Esophagus squamous epithelium (tissue), 5 donors: ENCODE results near the gene VPS26B. TPM values are rescaled to one million over a fixed set of nuclear protein-coding genes. Genes with fewer than 3 reads are reported as not detected.

ENCODE experiments used
- DNase-seq: peaks from one replicate; lab custom pipeline; 2025; lab: John Stamatoyannopoulos, UW
- H3K27ac ChIP-seq, 4 donors: fragments of 200-600 bp; sonication (generic); one replicate each; pipeline ENCODE4 v1.5.1; 2016 to 2019; ENCODE audit warnings: mild to moderate bottlenecking in 1 of 4
- H3K27me3 ChIP-seq, 4 donors: fragments of 200-600 bp; sonication (generic); 1 replicate in 3 of 4; 2 replicates in 1 of 4; pipeline versions ENCODE4 v1.5.1 to v1.6.0; 2017 to 2021; ENCODE audit warnings: antibody characterized with exemption in 1 of 4
- H3K36me3 ChIP-seq, 3 donors: fragments of 200-600 bp; sonication (generic); one replicate each; pipeline ENCODE4 v1.5.1; 2016 to 2019
- H3K4me1 ChIP-seq, 3 donors: fragments of 200-600 bp; sonication (generic); one replicate each; pipeline ENCODE4 v1.5.1; 2017 to 2019
- H3K4me3 ChIP-seq, 4 donors: fragments of 200-600 bp; sonication (generic); 1 replicate in 3 of 4; 2 replicates in 1 of 4; pipeline ENCODE4 v1.5.1; 2016 to 2019; ENCODE audit warnings: mild to moderate bottlenecking in 2 of 4, moderate library complexity in 1 of 4
- H3K9me3 ChIP-seq, 3 donors: fragments of 200-600 bp; sonication (generic); one replicate each; pipeline ENCODE4 v1.5.1; 2016 to 2019
- POLR2A ChIP-seq, 4 donors: fragments of 450-650 bp; IDR thresholded peaks; one replicate each; pipeline ENCODE4 v1.6.1; 2017; ENCODE audit warnings: antibody characterized with exemption in 4 of 4, mild to moderate bottlenecking in 4 of 4, moderate library complexity in 3 of 4
- WGBS, 2 donors: methylation state at CpG; one replicate each; pipeline ENCODE4 v1.1.5; 2018; 5-methylcytosine and 5-hydroxymethylcytosine counted together
- intact Hi-C: fragments of 100-400 bp; cut with DNase I; formaldehyde crosslinking; loops from one replicate; pipeline ENCODE4 v1.15.0; 2022
- total RNA-seq, 4 donors: library from RNA; depleted of rRNA; stranded (reverse); fragments of >200 nt; gene quantifications; one replicate each; pipeline ENCODE4 v1.1.0, GENCODE V29; 2016
- TF ChIP-seq, protein P1 (sequence below), 6 experiments: fragments of 450-650 bp in 4 of 6; fragments of 200-600 bp in 2 of 6; sonication (generic) in 2 of 6; IDR thresholded peaks; one replicate each; pipeline ENCODE4 v1.5.1; 2016 to 2019; ENCODE audit warnings: antibody characterized with exemption in 6 of 6, mild to moderate bottlenecking in 4 of 6, moderate library complexity in 4 of 6
- donor health status: DM: yes; HTN: yes; CAD: no.

Gene VPS26B
- total RNA-seq, 4 donors from 2014 or later: 25.2 to 30.7 (median 25.9) TPM

DNA sequence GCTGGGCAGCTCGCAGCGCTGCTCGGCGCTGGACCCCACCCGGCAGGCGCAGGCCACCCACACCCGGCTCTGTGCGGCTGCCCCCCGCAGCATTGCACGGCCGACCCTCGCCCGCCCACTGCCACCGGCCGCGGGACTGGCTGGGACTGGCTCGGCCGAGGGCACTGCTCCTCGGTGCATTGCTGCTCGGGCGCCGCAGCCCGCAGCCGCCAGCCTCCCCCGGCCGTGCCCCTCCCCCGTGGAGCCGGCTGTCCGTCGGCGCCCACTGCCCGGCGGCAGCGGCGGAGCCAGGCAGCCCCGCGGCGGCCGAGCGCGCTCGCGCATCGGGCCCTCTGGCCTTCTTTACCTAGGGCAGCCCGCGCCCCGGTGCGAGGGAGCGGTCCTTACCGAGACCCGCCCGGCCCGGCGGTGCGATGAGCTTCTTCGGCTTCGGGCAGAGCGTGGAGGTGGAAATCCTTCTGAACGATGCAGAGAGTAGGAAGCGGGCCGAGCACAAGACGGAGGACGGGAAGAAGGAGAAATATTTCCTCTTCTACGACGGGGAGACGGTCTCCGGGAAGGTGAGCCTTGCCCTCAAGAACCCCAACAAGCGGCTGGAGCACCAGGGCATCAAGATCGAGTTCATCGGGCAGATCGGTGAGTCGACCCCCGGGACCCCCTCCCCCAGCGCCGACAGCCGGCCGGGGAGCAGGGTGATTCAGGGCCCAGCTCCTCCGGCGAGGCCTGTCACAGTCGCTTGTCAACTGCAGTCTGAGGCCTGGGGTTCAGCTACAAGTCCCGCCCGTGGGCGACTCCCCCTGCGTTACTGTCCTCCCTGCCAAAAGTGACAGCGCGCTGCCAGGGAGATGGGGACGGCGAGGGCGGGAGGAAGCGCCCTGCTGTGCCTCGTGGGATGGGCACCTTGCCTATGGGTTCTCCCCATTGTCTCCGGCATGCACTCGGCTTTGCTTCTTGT lies 516 bp downstream of the VPS26B start:
- WGBS, 2 donors: 0% methylated on average over 7 to 9 of the region's 93 CpGs
- intact Hi-C loops: no loop called here
- Histone ChIP-seq H3K36me3 (peaks cover 0 to 5% (median 0%) of the 10 kb centered on the region in 3 donors), H3K4me1 (peaks cover 19 to 56% (median 23%) of the 10 kb centered on the region in 3 donors), H3K9me3 (no peaks in the 10 kb centered on the region), H3K27me3 (no peaks in the 10 kb centered on the region), H3K27ac (peak overlapping the region; percentile 85 to 95 (median 93)), H3K4me3 (peak overlapping the region; percentile 87 to 99 (median 96))
- no peak for DNase-seq
- TF ChIP-seq POLR2A (IDR thresholded peaks at IDR 0.05): no peak
- TF ChIP-seq, protein P1, sequence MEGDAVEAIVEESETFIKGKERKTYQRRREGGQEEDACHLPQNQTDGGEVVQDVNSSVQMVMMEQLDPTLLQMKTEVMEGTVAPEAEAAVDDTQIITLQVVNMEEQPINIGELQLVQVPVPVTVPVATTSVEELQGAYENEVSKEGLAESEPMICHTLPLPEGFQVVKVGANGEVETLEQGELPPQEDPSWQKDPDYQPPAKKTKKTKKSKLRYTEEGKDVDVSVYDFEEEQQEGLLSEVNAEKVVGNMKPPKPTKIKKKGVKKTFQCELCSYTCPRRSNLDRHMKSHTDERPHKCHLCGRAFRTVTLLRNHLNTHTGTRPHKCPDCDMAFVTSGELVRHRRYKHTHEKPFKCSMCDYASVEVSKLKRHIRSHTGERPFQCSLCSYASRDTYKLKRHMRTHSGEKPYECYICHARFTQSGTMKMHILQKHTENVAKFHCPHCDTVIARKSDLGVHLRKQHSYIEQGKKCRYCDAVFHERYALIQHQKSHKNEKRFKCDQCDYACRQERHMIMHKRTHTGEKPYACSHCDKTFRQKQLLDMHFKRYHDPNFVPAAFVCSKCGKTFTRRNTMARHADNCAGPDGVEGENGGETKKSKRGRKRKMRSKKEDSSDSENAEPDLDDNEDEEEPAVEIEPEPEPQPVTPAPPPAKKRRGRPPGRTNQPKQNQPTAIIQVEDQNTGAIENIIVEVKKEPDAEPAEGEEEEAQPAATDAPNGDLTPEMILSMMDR (IDR thresholded peaks at IDR 0.05): no peak

DNA sequence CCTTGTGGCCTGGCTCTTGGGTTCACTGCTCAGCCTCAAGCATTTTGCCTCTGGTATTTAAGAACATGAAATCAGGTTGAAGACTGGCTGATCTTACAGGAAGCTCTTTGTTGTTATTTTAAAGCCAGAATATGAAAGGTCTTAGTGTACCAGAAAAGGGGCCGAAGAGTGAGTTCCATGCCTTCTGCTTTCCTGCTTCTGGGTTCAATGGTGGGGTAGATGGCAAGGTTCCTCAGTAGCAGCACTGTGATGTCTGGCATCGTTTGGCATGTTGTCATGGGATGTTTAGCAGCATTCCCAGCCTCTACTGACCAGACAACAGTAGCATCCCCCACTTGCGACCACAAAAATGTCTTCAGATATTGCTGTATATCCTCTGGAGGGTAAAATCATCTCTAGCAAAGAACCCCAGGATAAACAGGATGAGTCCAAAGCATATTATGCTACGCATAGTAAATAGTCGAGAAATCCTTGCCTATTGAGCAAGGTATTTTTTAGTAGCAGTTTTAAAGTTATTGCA lies 2.4 kb downstream of the VPS26B start:
- H3K9me3 ChIP-seq: no peaks in the 10 kb centered on the region
- no peak overlapping the region for H3K4me3 ChIP-seq
- no peak for DNase-seq
- TF ChIP-seq, protein P1 (IDR thresholded peaks at IDR 0.05): no peak
- no peak for TF ChIP-seq POLR2A (IDR thresholded peaks at IDR 0.05)
- H3K36me3 ChIP-seq: peaks cover 0 to 7% (median 0%) of the 10 kb centered on the region in 3 donors
- no peak overlapping the region for H3K27ac ChIP-seq
- H3K4me1 ChIP-seq: peaks cover 23 to 71% (median 26%) of the 10 kb centered on the region in 3 donors
- whole genome bisulfite sequencing, 2 donors: 88 to 89% methylated on average over 4 to 5 of the region's 5 CpGs
- intact Hi-C loops: no loop called here
- H3K27me3 ChIP-seq: no peaks in the 10 kb centered on the region

DNA sequence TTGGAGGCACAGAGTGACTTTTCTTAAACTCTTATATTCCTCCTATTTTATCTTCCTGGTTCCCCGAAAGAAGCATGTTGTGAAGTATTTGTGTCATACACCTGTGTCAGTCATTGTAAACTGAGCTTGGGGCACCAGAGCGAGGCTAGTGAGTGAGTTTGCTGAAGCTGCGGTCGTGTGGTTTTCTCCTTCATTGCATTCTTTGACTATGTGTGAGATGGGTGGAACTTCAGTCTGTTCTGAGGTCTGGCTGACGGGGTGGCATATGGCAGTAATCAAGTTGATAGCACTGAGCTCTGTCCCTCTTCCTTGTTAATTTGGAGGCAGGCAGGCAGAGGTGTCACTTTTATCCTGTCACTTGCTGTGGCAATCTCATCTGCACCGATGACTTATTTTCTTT lies 4.2 kb downstream of the VPS26B start:
- Histone ChIP-seq H3K4me3 (no peak overlapping the region), H3K4me1 (peaks cover 17 to 61% (median 20%) of the 10 kb centered on the region in 3 donors), H3K27me3 (no peaks in the 10 kb centered on the region), H3K36me3 (peaks cover 0 to 16% (median 0%) of the 10 kb centered on the region in 3 donors), H3K27ac (no peak overlapping the region), H3K9me3 (no peaks in the 10 kb centered on the region)
- no peak for DNase-seq
- WGBS, 2 donors: 83 to 88% methylated on average over 6 of the region's 6 CpGs
- TF ChIP-seq, protein P1 (IDR thresholded peaks at IDR 0.05): no peak
- no peak for TF ChIP-seq POLR2A (IDR thresholded peaks at IDR 0.05)
- intact Hi-C loops: no loop called here

DNA sequence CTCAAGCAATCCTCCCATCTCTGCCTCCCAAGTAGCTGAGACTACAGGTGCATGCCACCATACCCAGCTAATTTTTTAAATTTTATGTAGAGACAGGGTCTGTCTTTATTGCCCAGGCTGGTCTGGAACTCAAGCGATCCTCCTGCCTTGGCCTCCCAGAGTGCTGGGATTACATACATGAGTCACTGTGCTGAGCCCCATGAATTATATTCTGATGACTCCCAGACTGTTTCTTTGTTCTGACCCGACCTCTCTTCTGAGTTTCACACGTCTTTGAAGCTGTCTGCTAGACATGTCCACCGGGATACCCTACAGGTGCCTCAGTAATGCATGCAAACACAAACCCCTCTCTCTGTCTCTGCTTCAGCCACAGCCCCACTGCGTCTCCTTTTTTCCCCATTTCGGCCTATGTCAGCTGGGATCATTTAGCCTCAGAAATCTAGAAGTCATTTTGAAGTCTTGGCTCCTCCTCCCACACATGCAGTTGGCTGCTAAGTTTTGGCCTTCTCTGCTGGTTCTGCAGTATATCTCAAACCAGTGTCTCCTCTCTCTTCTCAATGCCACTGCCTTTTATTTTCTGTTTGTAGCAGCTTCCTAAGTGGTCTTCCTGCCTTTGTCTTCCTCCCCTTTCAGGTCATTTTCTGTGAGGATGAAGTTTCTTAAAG lies 4.8 kb downstream of the VPS26B start:
- TF ChIP-seq, protein P1 (IDR thresholded peaks at IDR 0.05): no peak
- TF ChIP-seq POLR2A (IDR thresholded peaks at IDR 0.05): no peak
- Histone ChIP-seq H3K27me3 (no peaks in the 10 kb centered on the region), H3K36me3 (peaks cover 0 to 16% (median 0%) of the 10 kb centered on the region in 3 donors), H3K4me3 (no peak overlapping the region), H3K27ac (no peak overlapping the region), H3K9me3 (no peaks in the 10 kb centered on the region), H3K4me1 (peaks cover 17 to 60% (median 20%) of the 10 kb centered on the region in 3 donors)
- 63 to 66% methylated on average over 6 of the region's 6 CpGs for WGBS, 2 donors
- intact Hi-C loops: no loop called here
- DNase-seq: no peak
